Ishikawa (cell line): ENCODE results near the gene MAST2.

Source experiments
- CEBPB ChIP-seq: IDR thresholded peaks from 2 replicates; pipeline ENCODE4 v1.6.1; 2012
- CREB1 ChIP-seq: IDR thresholded peaks from 2 replicates; pipeline ENCODE4 v1.6.1; 2012; ENCODE audit warnings: low read depth
- EGR1 ChIP-seq: IDR thresholded peaks from 2 replicates; pipeline ENCODE4 v1.6.1; 2012
- EP300 ChIP-seq: IDR thresholded peaks from 2 replicates; pipeline ENCODE4 v1.6.1; 2012; ENCODE audit warnings: borderline replicate concordance
- FOXM1 ChIP-seq: IDR thresholded peaks from 2 replicates; pipeline ENCODE4 v1.6.1; 2012; ENCODE audit warnings: low read depth, borderline replicate concordance
- MAX ChIP-seq: IDR thresholded peaks from 2 replicates; pipeline ENCODE4 v1.6.1; 2012
- NFIC ChIP-seq: IDR thresholded peaks from 2 replicates; pipeline ENCODE4 v1.6.1; 2012
- RAD21 ChIP-seq: IDR thresholded peaks from 2 replicates; pipeline ENCODE4 v1.6.1; 2012; ENCODE audit warnings: low read depth
- REST ChIP-seq: IDR thresholded peaks from 2 replicates; pipeline ENCODE4 v1.6.1; 2012; ENCODE audit warnings: low read depth, mild to moderate bottlenecking
- TAF1 ChIP-seq: IDR thresholded peaks from 2 replicates; pipeline ENCODE4 v1.6.1; 2012; ENCODE audit warnings: low read depth, mild to moderate bottlenecking
- TCF12 ChIP-seq: IDR thresholded peaks from 2 replicates; pipeline ENCODE4 v1.6.1; 2012; ENCODE audit warnings: low read depth
- TEAD4 ChIP-seq: IDR thresholded peaks from 2 replicates; pipeline ENCODE4 v1.6.1; 2012
- USF1 ChIP-seq: IDR thresholded peaks from 2 replicates; pipeline ENCODE4 v1.6.1; 2012
- YY1 ChIP-seq: IDR thresholded peaks from 2 replicates; pipeline ENCODE4 v1.6.1; 2012; ENCODE audit warnings: low read depth
- ZBTB7A ChIP-seq: IDR thresholded peaks from 2 replicates; pipeline ENCODE4 v1.6.1; 2012; ENCODE audit warnings: low read depth

Gene MAST2

GRCh38 chr1:45767035-45767434, 36.4 kb upstream of the MAST2 start:
- TF ChIP-seq ZBTB7A = no peak

GRCh38 chr1:45769261-45769932, 34.0 kb upstream of the MAST2 start:
- TF ChIP-seq TEAD4 = no peak

GRCh38 chr1:45772971-45773370, 30.4 kb upstream of the MAST2 start:
- no peak for TF ChIP-seq NFIC
- no peak for TF ChIP-seq TCF12
- no peak for TF ChIP-seq FOXM1
- TF ChIP-seq YY1 = no peak
- no peak for TF ChIP-seq REST
- no peak for TF ChIP-seq EGR1
- TF ChIP-seq ZBTB7A = no peak
- TF ChIP-seq CREB1 = no peak
- TF ChIP-seq CEBPB = no peak
- no peak for TF ChIP-seq USF1
- no peak for TF ChIP-seq TEAD4
- no peak for TF ChIP-seq EP300
- TF ChIP-seq RAD21 = no peak
- no peak for TF ChIP-seq MAX
- TF ChIP-seq TAF1 = no peak

- TF ChIP-seq EGR1 (no peak), YY1 (no peak), USF1 (no peak), CEBPB (no peak), ZBTB7A (no peak), TCF12 (no peak), NFIC (no peak), EP300 (no peak), RAD21 (no peak)
These were observed 27.6 kb upstream of the MAST2 start for GRCh38 chr1:45775794-45776193.

- no peak for TF ChIP-seq CREB1
These were observed 17.8 kb upstream of the MAST2 start for GRCh38 chr1:45785583-45785982.

GRCh38 chr1:45787905-45788304, 15.5 kb upstream of the MAST2 start:
- TF ChIP-seq CREB1 = no peak
- TF ChIP-seq REST = no peak
- TF ChIP-seq TAF1 = no peak
- no peak for TF ChIP-seq FOXM1

- TF ChIP-seq REST (no peak), EP300 (no peak), FOXM1 (no peak), MAX (no peak), NFIC (no peak)
These were observed 13.8 kb upstream of the MAST2 start for GRCh38 chr1:45789601-45790000.
